CD4-positive, alpha-beta T cell treated with Interleukin-2 at 100 ng/mL for 4 hours (primary cell): ENCODE results near the gene GPBAR1.

ENCODE experiments used
- DNase-seq: peaks from one replicate; pipeline ENCODE4 v3.0.0-alpha.2; 2020; ENCODE audit warnings: low spot score

GPBAR1 gene

GRCh38 chr2:218285604-218286003, 24.8 kb downstream of the GPBAR1 start:
- DNase-seq = no peak

- peak; percentile 89 for DNase-seq
These were observed 26.0 kb downstream of the GPBAR1 start for GRCh38 chr2:218286570-218287459.

DNA sequence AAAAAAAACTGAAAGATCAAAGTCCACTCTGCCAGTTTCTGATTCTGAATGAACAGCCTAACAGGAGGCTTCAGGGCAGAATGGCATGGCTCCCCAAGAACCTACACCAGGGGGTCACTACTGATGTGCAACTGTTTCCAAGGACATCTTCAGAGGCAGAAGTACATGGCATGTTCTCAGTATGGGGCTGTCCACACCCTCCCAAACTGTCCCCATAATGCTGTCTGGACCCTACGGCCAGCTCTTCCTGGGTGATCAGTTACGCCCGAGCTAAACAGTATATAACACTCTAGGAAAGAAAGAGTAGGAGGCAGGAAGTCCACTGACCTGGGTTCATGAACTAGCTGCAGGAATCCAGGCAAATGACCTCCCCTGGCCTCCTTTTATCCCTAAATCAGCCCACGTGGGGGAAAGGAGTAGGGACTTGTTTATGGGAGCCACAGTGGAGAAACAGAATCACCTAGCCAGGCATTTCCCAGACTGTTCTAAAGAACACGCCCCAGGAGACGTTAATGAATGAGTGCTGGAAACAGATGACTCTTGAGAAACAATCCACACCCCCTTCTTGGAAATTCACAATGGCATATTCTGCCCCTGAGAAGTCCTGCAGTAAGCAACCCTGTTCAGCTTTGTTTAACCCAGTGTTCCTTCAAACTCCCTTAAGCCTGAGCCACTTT, 29.0 kb downstream of the GPBAR1 start:
- no peak for DNase-seq

GRCh38 chr2:218290316-218291261, 29.8 kb downstream of the GPBAR1 start:
- peak; percentile 62 for DNase-seq

DNA sequence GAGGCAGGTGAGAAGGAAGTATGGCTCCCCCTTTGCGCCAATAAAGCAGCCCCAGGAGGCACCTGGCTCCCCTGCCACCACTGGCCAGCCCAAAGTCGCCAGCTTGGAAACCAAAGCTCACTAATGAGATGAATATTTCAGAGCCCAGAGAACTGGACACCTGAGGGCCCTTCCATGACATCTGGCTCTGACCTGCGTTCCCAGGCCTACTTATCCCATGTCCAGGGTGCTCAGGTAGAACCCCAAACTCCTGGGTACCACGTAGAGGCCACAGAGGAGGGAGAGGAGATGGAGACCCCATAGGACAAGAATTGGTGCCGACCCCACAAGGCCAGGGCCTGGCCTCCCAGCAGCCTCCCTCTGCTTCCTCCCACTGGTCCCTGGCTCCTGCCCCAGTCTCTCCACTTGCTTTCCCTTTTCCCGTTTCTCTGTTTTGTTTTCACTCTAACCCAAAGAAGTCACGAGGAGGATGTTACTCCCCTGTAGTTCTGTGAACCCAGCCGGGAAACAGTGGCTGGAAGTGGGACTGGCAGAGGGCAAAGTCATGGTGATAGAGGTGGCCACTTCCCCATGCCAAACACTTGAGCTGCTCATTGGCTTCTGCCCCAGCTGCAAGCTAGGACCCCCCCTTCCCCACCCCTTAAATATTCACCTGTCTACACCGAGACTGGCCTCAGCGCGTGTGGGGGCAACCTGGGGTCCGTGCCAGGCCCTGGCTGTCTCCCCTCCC, 30.7 kb downstream of the GPBAR1 start:
- no peak for DNase-seq

GRCh38 chr2:218292048-218293014, 31.5 kb downstream of the GPBAR1 start, which contains the start of gene TMBIM1:
TSS of gene TMBIM1 (minus strand) at chr2:218292503. CDS start at chr2:218282141, 10,362 bp downstream.
- DNase-seq = peak; percentile 83

DNA sequence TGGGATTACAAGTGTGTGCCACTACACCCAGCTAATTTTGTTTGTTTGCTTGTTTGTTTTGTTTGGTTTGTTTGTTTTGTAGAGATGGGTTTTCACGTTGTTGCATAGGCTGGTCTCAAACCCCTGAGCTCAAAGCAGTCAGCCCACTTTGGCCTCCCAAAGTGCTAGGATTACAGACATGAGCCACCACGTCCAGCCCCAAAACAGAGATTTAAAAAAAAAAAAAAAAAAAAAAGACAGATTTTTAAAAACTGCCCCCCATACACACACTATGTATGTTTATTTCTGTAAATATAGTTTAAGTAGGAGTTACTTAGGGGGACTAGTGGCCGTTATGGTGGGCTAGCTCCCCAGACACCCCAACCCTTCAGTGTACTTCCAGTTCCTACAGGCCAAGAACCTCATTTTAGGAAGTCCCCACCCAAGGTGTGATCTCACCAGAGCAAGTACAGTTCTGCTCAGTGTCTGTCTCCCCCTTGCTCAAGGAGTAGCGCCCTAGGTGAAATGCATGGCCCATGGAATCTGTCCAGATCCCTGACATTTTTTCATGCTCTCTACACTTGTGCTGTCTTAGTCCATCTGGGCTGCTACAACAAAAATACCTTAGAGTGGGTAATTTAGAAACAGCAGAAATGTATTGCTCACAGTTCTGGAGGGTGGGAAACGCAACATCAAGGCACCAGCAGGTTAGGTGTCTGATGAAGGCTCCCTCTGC, 33.1 kb downstream of the GPBAR1 start:
- no peak for DNase-seq

GRCh38 chr2:218294430-218295022, 33.7 kb downstream of the GPBAR1 start:
- no peak for DNase-seq

DNA sequence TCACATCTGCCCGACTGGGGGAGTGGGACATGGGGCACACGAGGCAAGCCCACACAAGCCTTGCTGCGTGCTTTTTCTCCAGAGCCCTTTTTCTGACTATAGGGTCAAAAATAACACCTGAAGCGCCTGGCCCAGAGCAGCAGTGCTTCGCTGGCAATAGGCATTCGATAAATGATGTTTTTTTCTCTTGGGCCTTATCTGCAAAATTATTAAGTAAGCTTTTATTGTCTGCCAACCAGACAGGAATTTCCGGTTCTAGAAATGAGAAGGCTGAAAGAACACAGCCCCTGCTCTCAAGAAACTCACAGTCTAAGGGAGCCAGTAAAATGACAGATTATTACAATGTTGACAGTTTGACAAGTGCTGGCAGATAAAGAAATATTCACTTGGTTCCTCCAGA, 34.2 kb downstream of the GPBAR1 start:
- no peak for DNase-seq

DNA sequence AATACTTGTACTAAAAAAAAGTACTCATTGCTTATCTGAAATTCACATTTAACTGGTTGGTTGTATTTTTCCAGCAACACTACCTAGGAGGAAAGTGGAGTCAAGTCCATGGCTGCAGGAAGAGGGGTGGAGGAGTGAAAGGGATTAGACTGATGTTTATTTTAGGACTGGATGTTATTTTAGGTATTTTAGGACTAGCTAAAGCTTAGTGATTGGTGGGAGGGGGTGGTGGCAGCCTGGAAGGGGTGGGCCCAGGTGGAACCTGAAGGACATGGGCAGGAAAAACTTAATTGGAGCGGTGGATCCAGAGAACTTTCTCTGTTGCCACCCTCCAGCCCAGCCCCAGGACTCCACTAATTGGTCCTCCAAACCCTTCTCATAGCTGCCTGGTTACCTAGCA, 35.4 kb downstream of the GPBAR1 start:
- DNase-seq = no peak

GRCh38 chr2:218296847-218297246, 36.0 kb downstream of the GPBAR1 start:
- DNase-seq = no peak

DNA sequence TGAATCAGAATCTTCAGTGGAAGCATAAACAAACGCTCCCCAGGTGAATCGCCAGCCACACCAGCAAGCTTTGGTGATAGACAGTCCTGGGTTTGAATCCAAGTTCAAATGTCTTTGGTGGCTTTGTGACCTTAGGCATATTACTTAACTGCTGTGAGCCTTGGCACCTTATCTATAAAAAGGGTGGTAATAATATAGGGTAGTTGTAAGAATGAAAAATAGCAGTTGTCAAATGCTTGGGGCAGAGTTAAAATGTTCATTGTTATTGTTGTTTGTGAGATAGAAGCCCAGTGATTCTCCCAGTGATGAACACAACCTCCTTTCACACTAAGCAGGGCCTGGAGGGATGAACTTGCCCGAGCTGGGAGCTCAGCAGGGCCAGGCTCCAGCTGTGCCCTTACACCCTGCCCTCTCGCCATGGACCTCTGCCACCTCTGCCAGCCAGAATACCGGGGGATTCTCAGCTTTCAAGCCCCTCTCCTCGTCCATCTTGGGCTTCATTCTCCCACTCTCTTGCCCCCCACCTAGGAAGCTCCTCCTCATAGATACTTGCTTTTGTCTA, 37.6 kb downstream of the GPBAR1 start:
- no peak for DNase-seq

DNA sequence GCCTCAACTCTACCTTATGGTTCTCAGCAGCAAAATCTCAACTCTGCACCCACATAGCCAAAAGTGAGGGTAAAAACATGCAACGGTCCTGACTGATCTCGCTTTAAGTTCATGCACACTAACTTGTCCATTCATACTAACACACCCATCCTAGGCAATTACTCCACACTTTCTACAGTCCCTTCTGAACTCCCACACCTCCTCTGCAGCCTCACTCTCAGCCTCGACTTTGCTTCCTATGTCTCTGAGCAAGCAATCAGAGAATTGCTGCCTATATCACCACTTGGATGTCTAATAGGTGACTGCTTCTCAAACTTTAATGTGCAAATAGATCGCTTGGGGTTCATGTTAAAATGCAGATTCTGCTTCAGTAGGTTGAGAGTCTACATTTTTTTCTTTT, 39.3 kb downstream of the GPBAR1 start:
- DNase-seq = no peak

- DNase-seq = peak; percentile 94
These were observed 40.5 kb downstream of the GPBAR1 start for GRCh38 chr2:218301176-218301819.

- DNase-seq = no peak
These were observed 44.6 kb downstream of the GPBAR1 start for GRCh38 chr2:218305383-218305782.

DNA sequence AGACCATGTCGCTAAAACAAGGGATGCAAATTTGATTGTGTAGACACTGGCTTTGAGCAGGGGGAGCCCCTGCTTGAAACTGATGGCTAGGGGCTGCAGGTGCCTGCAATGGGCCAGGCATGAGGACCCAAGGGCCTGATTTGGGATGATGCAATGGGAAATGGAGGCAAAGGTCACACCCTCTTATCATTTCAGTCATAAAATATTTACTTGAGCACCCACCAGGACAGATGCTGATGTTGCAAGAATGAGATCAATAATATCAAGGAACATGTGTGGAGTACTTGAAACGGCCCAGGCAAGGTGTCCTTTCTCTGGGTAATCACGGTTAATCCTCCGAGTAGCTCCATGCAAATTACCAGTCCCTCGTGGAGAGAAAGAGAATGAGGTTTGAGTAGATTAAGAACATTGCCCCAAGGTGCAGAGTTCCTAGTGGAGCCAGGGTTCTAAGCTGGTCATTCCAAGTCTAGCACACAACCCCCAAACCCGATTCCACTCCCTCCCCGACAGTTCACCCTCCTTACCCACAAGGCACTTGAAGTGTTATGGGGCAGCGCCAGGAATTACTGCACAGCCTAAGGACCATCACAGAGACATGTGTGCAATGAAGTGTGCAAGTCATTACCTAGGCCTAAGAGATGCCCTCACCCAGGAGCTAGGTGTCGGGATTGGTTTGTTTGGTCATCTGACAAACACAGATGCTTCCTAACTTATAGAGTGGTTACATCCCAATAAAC, 45.5 kb downstream of the GPBAR1 start:
- no peak for DNase-seq

DNA sequence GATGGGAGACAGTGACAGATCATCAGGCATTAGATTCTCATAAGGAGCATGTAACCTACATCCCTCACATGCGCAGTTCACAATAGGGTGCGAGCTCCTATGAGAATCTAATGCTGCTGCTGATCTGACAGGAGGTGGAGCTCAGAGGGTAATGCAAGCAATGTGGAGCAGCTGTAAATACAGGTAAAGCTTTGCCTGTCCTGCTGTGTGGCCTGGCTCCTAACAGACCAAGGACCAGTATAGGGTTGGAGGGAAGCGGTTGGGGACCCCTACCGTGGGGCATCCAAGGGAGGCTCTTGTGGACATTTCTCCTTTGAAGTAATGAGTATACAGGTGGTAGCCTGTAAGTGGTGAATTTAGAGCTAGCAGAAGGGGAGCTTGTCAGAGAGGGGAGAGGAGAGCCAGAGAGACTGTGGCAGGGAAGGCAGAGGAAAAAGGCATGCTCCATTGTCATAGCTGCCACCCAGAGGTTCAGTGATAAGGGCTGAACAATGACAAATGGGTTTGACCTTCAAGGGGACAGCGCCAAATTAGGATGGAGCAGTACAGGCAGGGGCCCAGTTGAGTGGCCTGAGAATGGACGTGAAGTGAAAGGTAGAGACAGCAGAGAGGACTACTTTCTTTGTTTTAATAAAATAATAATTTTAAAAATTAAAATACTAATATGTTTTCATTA, 46.7 kb downstream of the GPBAR1 start:
- DNase-seq = no peak
